PC-9 (cell line): ENCODE results near the gene GRID2.

Experiments used
- EZH2 ChIP-seq: fragments of 200-600 bp; sonication (generic); IDR thresholded peaks from 2 replicates; pipeline ENCODE4 v1.8.0; 2017; ENCODE audit warnings: antibody characterized with exemption, low read depth
- TF ChIP-seq, protein P1 (sequence below): fragments of 200-600 bp; sonication (generic); conservative IDR thresholded peaks from 2 replicates; pipeline ENCODE4 v1.6.1; 2017; ENCODE audit warnings: mixed run types, antibody characterized with exemption, mild to moderate bottlenecking, moderate library complexity

DNA sequence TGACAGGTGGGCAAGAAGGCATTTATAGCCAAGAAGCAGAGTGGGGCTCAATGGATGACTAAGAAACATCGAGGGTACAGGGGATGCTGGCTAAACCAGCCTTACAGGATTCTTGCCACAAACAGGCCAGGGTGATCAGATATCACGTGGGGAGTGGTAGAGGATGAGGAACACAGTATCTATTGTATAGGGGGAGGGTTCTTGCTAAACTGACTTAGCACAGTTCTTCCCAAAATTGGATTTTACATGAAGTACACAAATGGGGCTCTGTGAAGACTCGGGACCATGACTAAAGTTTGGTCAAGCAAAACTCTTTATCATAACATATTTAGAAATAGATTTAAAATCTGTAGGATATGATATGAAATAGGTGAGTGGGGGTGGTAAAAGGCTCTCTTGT lies 1380.8 kb downstream of the GRID2 start:
- TF ChIP-seq, protein P1, sequence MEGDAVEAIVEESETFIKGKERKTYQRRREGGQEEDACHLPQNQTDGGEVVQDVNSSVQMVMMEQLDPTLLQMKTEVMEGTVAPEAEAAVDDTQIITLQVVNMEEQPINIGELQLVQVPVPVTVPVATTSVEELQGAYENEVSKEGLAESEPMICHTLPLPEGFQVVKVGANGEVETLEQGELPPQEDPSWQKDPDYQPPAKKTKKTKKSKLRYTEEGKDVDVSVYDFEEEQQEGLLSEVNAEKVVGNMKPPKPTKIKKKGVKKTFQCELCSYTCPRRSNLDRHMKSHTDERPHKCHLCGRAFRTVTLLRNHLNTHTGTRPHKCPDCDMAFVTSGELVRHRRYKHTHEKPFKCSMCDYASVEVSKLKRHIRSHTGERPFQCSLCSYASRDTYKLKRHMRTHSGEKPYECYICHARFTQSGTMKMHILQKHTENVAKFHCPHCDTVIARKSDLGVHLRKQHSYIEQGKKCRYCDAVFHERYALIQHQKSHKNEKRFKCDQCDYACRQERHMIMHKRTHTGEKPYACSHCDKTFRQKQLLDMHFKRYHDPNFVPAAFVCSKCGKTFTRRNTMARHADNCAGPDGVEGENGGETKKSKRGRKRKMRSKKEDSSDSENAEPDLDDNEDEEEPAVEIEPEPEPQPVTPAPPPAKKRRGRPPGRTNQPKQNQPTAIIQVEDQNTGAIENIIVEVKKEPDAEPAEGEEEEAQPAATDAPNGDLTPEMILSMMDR: no peak
- TF ChIP-seq EZH2: no peak
